ENCODE measurements around the gene RNF5. TPM values are rescaled to one million over a fixed set of nuclear protein-coding genes. Genes with fewer than 3 reads are reported as not detected.

The RNF5 gene
- total and polyA plus RNA-seq, 9 of the 15 experiments (the other 6 are each of a cell fraction or from before 2014, with no cell fraction given), result 62.2 to 245 (median 129) TPM

- TSS peak; percentile 70 for BruUV-seq (replicated peaks)
- ChIA-PET CTCF (ENCODE audit: low intra/inter-chr PET ratio) (interaction anchor here (0.9 to 4.2 kb wide), 2 partner anchors 24 to 34 kb away, joined by 3 to 51 read pairs; no protein-coding TSS in a partner anchor), POLR2A (interaction anchor here (0.6 to 2.1 kb wide), 6 partner anchors 12 to 38 kb away, joined by 3 to 7 read pairs (median 4); partner anchors contain the start of genes ATF6B and EGFL8)
- Histone ChIP-seq H3K36me3 (ENCODE audit: control insufficient read depth, insufficient read depth, low read length) (peaks cover 28% of the 10 kb centered on the region), H2AFZ (ENCODE audit: low read depth, low read length) (peak overlapping the region; percentile 91), H3K9ac (ENCODE audit: insufficient read depth in 1 of 2, low read depth in 2 of 2, low read length in 2 of 2) (peak overlapping the region; percentile 86 to 93), H3K4me2 (ENCODE audit: insufficient read depth, low read length) (peak overlapping the region; percentile 86), H3K4me3 (peak overlapping the region; percentile 65), H3K27me3 (ENCODE audit: control insufficient read depth in 2 of 2, insufficient read depth in 2 of 2, low read length in 2 of 2) (no peaks in the 10 kb centered on the region), H4K20me1 (replicated peaks; ENCODE audit: control insufficient read depth, insufficient read depth, low read length) (no peaks in the 10 kb centered on the region), H3K9me3 (replicated peaks; ENCODE audit: control insufficient read depth, insufficient read depth, low read depth, low read length) (no peaks in the 10 kb centered on the region), H3K79me2 (ENCODE audit: control insufficient read depth, insufficient read depth, low read length) (peaks cover 44% of the 10 kb centered on the region), H3K27ac (ENCODE audit: extremely low read depth, low read depth, low read length) (peak overlapping the region; percentile 89), H3K9me1 (ENCODE audit: control insufficient read depth, insufficient read depth, low read length) (no peaks in the 10 kb centered on the region), H3K4me1 (replicated peaks in 1 of 2; ENCODE audit: control insufficient read depth in 2 of 2, insufficient read depth in 2 of 2, low read length in 2 of 2) (peaks cover 25 to 65% of the 10 kb centered on the region in 2 experiments; a peak in 4 of 5 replicates)
- in situ Hi-C loops (cut with MboI) (no loop called here), intact Hi-C loops (cut with micrococcal nuclease) (no loop called here)
- FAIRE-seq, result peak; percentile 91
- peak; percentile 72 for ATAC-seq
- WGBS (ENCODE audit: insufficient coverage, low coverage, missing lambda C conversion rate), result 5% methylated on average over 35 of the region's 35 CpGs
- DNase-seq (ENCODE audit: extremely low read depth in 1 of 4, low spot score in 3 of 4), result peak; percentile 43 to 82 (median 57)
- TF ChIP-seq ZNF316 (IDR thresholded peaks at IDR 0.05) (peak; percentile 78), ARID1B (IDR thresholded peaks at IDR 0.05) (peak; percentile 10), E2F6 (IDR thresholded peaks at IDR 0.05; ENCODE audit: borderline replicate concordance in 1 of 2, extremely low read depth in 1 of 2, insufficient read depth in 1 of 2, insufficient read length in 1 of 2, low read depth in 1 of 2, low read length in 1 of 2, poor library complexity in 1 of 2, severe bottlenecking in 1 of 2) (peak; percentile 7 to 53), ZNF589 (CRISPR knock-in tag; IDR thresholded peaks at IDR 0.05; ENCODE audit: low read depth) (0 out of 2 replicates have a peak, but pooled peaks have one; percentile 2), ARID4B (CRISPR knock-in tag; IDR thresholded peaks at IDR 0.05) (0 out of 2 replicates have a peak, but pooled peaks have one; percentile 37), CREM (IDR thresholded peaks at IDR 0.05; ENCODE audit: low read depth) (0 out of 2 replicates have a peak, but pooled peaks have one; percentile 20), E2F5 (CRISPR knock-in tag; IDR thresholded peaks at IDR 0.05) (no peak), FOXJ2 (tag; IDR thresholded peaks at IDR 0.05) (0 out of 2 replicates have a peak, but pooled peaks have one; percentile 9), NFRKB (IDR thresholded peaks at IDR 0.05; ENCODE audit: low read depth) (peak; percentile 53; the same call in 1 of the 2 replicates), NCOA4 (IDR thresholded peaks at IDR 0.05; ENCODE audit: partially characterized antibody) (no peak), HMBOX1 (IDR thresholded peaks at IDR 0.05) (peak; percentile 46; the same call in 1 of the 2 replicates), EGR1 (conservative IDR thresholded peaks at IDR 0.05) (peak; percentile 86), SMAD1 (IDR thresholded peaks at IDR 0.05; ENCODE audit: low read depth, low read length, partially characterized antibody) (peak; percentile 30)
Observed at GRCh38 chr6:32152769-32153563, 25.2 kb upstream of the RNF5 start.

Data from K562 (cell line).